GM23338 (cell line): ENCODE data around the gene U2AF1L4. TPM values are rescaled to one million over a fixed set of nuclear protein-coding genes. Genes with fewer than 3 reads are reported as not detected.

Experiments
- ATAC-seq: fragments of 200-7000 bp; cut with Tn5 transposase; 3 replicates; pipeline ENCODE4 v1.9.1; 2020
- DNase-seq: peaks from one replicate; pipeline ENCODE4 v3.0.0-alpha.2; 2015; ENCODE audit warnings: low spot score
- H2AFZ ChIP-seq: fragments of 200-600 bp; sonication (generic); 2 replicates; pipeline ENCODE4 v1.8.0; 2016; ENCODE audit warnings: antibody characterized with exemption, mild to moderate bottlenecking, moderate library complexity
- H3F3A ChIP-seq: fragments of 200-600 bp; sonication (generic); replicated peaks from 2 replicates; pipeline ENCODE4 v1.8.0; 2017; ENCODE audit warnings: antibody characterized with exemption, mixed run types, low read depth
- H3K27ac ChIP-seq: fragments of 200-600 bp; sonication (generic); 2 replicates; pipeline ENCODE4 v1.6.1; 2016; ENCODE audit warnings: low read depth
- H3K27me3 ChIP-seq: fragments of 200-600 bp; sonication (generic); 2 replicates; pipeline ENCODE4 v1.8.0; 2016; ENCODE audit warnings: mild to moderate bottlenecking, mixed run types, moderate library complexity; ENCODE audit not compliant: insufficient read depth
- H3K36me3 ChIP-seq: fragments of 200-600 bp; sonication (generic); 2 replicates; pipeline ENCODE4 v1.8.0; 2016; ENCODE audit warnings: mild to moderate bottlenecking; ENCODE audit not compliant: insufficient read depth
- H3K4me1 ChIP-seq: fragments of 200-600 bp; sonication (generic); 2 replicates; pipeline ENCODE4 v1.8.0; 2016; ENCODE audit warnings: mild to moderate bottlenecking, moderate library complexity; ENCODE audit not compliant: insufficient read depth
- H3K4me2 ChIP-seq: fragments of 200-600 bp; sonication (generic); 2 replicates; pipeline ENCODE4 v1.7.1; 2017; ENCODE audit warnings: mixed run types
- H3K4me3 ChIP-seq: fragments of 200-600 bp; sonication (generic); 2 replicates; pipeline ENCODE4 v1.6.1; 2016; ENCODE audit warnings: mixed run types
- H3K79me2 ChIP-seq: fragments of 200-600 bp; sonication (generic); replicated peaks from 2 replicates; pipeline ENCODE4 v1.8.0; 2017; ENCODE audit warnings: mild to moderate bottlenecking; ENCODE audit not compliant: insufficient read depth
- H3K9me2 ChIP-seq: fragments of 200-600 bp; sonication (generic); 2 replicates; pipeline ENCODE4 v1.8.0; 2017; ENCODE audit not compliant: insufficient read depth
- H4K20me1 ChIP-seq: fragments of 200-600 bp; sonication (generic); replicated peaks from 2 replicates; pipeline ENCODE4 v1.8.0; 2017; ENCODE audit warnings: mild to moderate bottlenecking; ENCODE audit not compliant: insufficient read depth
- H3K27ac Mint-ChIP-seq: 2 replicates; pipeline ENCODE4 v1.8.0; 2020; ENCODE audit warnings: inconsistent platforms, mild to moderate bottlenecking, moderate library complexity, mixed read lengths
- H3K27me3 Mint-ChIP-seq: 3 replicates; pipeline ENCODE4 v1.8.0; 2022; ENCODE audit warnings: low read depth, mild to moderate bottlenecking, moderate library complexity, mixed read lengths, inconsistent platforms; ENCODE audit not compliant: insufficient read depth, poor library complexity
- H3K36me3 Mint-ChIP-seq: 3 replicates; pipeline ENCODE4 v1.8.0; 2021; ENCODE audit warnings: low read depth, mild to moderate bottlenecking, inconsistent platforms, moderate library complexity, mixed read lengths
- H3K4me1 Mint-ChIP-seq: 3 replicates; pipeline ENCODE4 v1.8.0; 2020; ENCODE audit warnings: mild to moderate bottlenecking, inconsistent platforms, mixed read lengths
- H3K4me3 Mint-ChIP-seq: 3 replicates; pipeline ENCODE4 v1.8.0; 2021; ENCODE audit warnings: moderate library complexity, mild to moderate bottlenecking, inconsistent platforms, mixed read lengths
- H3K9me3 Mint-ChIP-seq: 3 replicates; pipeline ENCODE4 v1.8.0; 2020; ENCODE audit warnings: moderate library complexity, mild to moderate bottlenecking, inconsistent platforms, mixed read lengths
- ETS1 ChIP-seq: IDR thresholded peaks from 2 replicates; pipeline ENCODE4 v1.6.1; 2016; ENCODE audit warnings: antibody characterized with exemption
- EZH2 ChIP-seq: fragments of 200-600 bp; sonication (generic); IDR thresholded peaks from one replicate; pipeline ENCODE4 v1.8.0; 2017; ENCODE audit warnings: antibody characterized with exemption, mild to moderate bottlenecking, low read depth; ENCODE audit not compliant: unreplicated experiment
- EZH2phosphoT487 ChIP-seq: fragments of 200-600 bp; sonication (generic); IDR thresholded peaks from one replicate; pipeline ENCODE4 v1.8.1; 2018; ENCODE audit warnings: antibody characterized with exemption; ENCODE audit not compliant: unreplicated experiment
- POLR2AphosphoS5 ChIP-seq: IDR thresholded peaks from 2 replicates; pipeline ENCODE4 v1.6.1; 2016; ENCODE audit warnings: antibody characterized with exemption, low read depth
- REST ChIP-seq: IDR thresholded peaks from one replicate; pipeline ENCODE4 v1.6.1; 2018; ENCODE audit warnings: antibody characterized with exemption; ENCODE audit not compliant: unreplicated experiment
- STAT1 ChIP-seq: IDR thresholded peaks from one replicate; pipeline ENCODE4 v1.6.1; 2016; ENCODE audit warnings: antibody characterized with exemption; ENCODE audit not compliant: unreplicated experiment
- ZNF114 ChIP-seq: fragments of 250-450 bp; sonication (Bioruptor Pico); IDR thresholded peaks from 2 replicates; pipeline ENCODE4 v1.5.0; 2020; ENCODE audit warnings: mild to moderate bottlenecking, moderate library complexity
- ZNF331 ChIP-seq: fragments of 250-450 bp; sonication (Bioruptor Pico); IDR thresholded peaks from 2 replicates; pipeline ENCODE4 v1.5.0; 2020; ENCODE audit warnings: low read depth, mild to moderate bottlenecking, moderate library complexity
- ZNF462 ChIP-seq: fragments of 250-450 bp; sonication (Bioruptor Pico); IDR thresholded peaks from 2 replicates; pipeline ENCODE4 v1.5.0; 2020; ENCODE audit warnings: mild to moderate bottlenecking, moderate library complexity
- polyA plus RNA-seq: library from polyadenylated mRNA; unstranded; fragments of >200 nt; fragmentation: Nextera tagmentation; extraction: Ambion mirVana; gene quantifications from 2 replicates; pipeline ENCODE4 v1.2.1, GENCODE V29; 2016
- total RNA-seq: library from RNA; depleted of rRNA; stranded (reverse); fragments of >200 nt; shearing (Covaris generic); gene quantifications from 2 replicates; pipeline ENCODE4 v1.2.3, GENCODE V29; 2014

Gene U2AF1L4
- total and polyA plus RNA-seq, 2 experiments from 2014 or later, result 13.1 to 23.7 TPM

GRCh38 chr19:35730326-35730725 lies 14.9 kb downstream of the U2AF1L4 start:
- H3K27me3 ChIP-seq, result no peaks in the 10 kb centered on the region
- no peak for ATAC-seq
- H3K27ac ChIP-seq, result no peak overlapping the region
- no peaks in the 10 kb centered on the region for H3K4me1 ChIP-seq
- Mint-ChIP-seq H3K27ac (no peak overlapping the region), H3K9me3 (no peaks in the 10 kb centered on the region; the same call in 2 of the 3 replicates), H3K27me3 (peaks cover 12% of the 10 kb centered on the region), H3K4me3 (no peak overlapping the region), H3K4me1 (no peaks in the 10 kb centered on the region), H3K36me3 (peaks cover 71% of the 10 kb centered on the region)
- no peak for TF ChIP-seq EZH2phosphoT487
- no peak for TF ChIP-seq ETS1
- TF ChIP-seq EZH2, result no peak
- TF ChIP-seq STAT1, result no peak
- no peak for TF ChIP-seq ZNF462
- no peak for TF ChIP-seq POLR2AphosphoS5
- TF ChIP-seq ZNF114 (CRISPR knock-in tag), result no peak
- no peak for TF ChIP-seq ZNF331 (CRISPR knock-in tag)
- TF ChIP-seq REST, result no peak
- no peaks in the 10 kb centered on the region for H3F3A ChIP-seq
- H2AFZ ChIP-seq, result no peak overlapping the region
- H3K79me2 ChIP-seq, result no peaks in the 10 kb centered on the region
- DNase-seq, result no peak
- no peak overlapping the region for H3K4me3 ChIP-seq
- H3K36me3 ChIP-seq, result peaks cover 16% of the 10 kb centered on the region; the same call in 1 of the 2 replicates
- peaks cover 5% of the 10 kb centered on the region for H4K20me1 ChIP-seq
- H3K9me2 ChIP-seq, result no peaks in the 10 kb centered on the region
- H3K4me2 ChIP-seq, result no peak overlapping the region
